H1 (cell line): ENCODE results near the gene KRTAP5-1. TPM values are rescaled to one million over a fixed set of nuclear protein-coding genes. Genes with fewer than 3 reads are reported as not detected.

ENCODE experiments used
- BCL11A ChIP-seq, 2 experiments: IDR thresholded peaks; one replicate each; pipeline ENCODE4 v1.6.1; 2011; ENCODE audit warnings: low read depth in 2 of 2, low read length in 2 of 2, mild to moderate bottlenecking in 2 of 2
- MAX ChIP-seq: IDR thresholded peaks from 2 replicates; pipeline ENCODE4 v1.6.1; 2012; ENCODE audit warnings: inconsistent platforms
- POLR2AphosphoS5 ChIP-seq: IDR thresholded peaks from 2 replicates; pipeline ENCODE4 v1.6.1; 2011; ENCODE audit warnings: low read depth, low read length
- TAF1 ChIP-seq: IDR thresholded peaks from 2 replicates; pipeline ENCODE4 v1.6.1; 2011; ENCODE audit warnings: mild to moderate bottlenecking, low read depth, low read length
- TAF7 ChIP-seq: optimal IDR thresholded peaks from 2 replicates; pipeline ENCODE3; 2011; ENCODE audit warnings: low read depth, mild to moderate bottlenecking, inconsistent platforms, low read length, moderate library complexity, borderline replicate concordance
- polyA plus RNA-seq, 7 experiments: library from polyadenylated mRNA; depleted of rRNA in 3 of 7; stranded (reverse) in 5 of 7; unstranded in 2 of 7; fragments of >200 nt in 5 of 7; fragments of 200-250 nt in 2 of 7; gene quantifications; 1 replicate in 5 of 7; 2 replicates in 1 of 7; 4 replicates in 1 of 7; pipeline versions ENCODE4 v1.2.1 to v1.2.3, GENCODE V29; 2011 to 2013; ENCODE audit warnings: missing spikeins in 2 of 7, mixed read lengths in 2 of 7
- total RNA-seq: library from RNA; stranded (reverse); fragmentation: NEBNext Ultra II Directional; extraction: Animal tissue kit (Norgen Biotek cat#: 25700); gene quantifications from 2 replicates; pipeline ENCODE4 v1.2.1, GENCODE V29; 2021

Gene KRTAP5-1
- total and polyA plus RNA-seq, 2 of the 8 experiments (the other 6 are each of a cell fraction or from before 2014, with no cell fraction given), result not detected

GRCh38 chr11:1548221-1549070, 36.6 kb downstream of the KRTAP5-1 start (continued):
- peak; percentile 72 for TF ChIP-seq MAX
- TF ChIP-seq TAF7, result no peak
- TF ChIP-seq BCL11A (IDR thresholded peaks at IDR 0.05; ENCODE audit: low read depth in 2 of 2, low read length in 2 of 2), result no peak
- peak; percentile 58; the same call in 1 of the 2 replicates for TF ChIP-seq POLR2AphosphoS5
- TF ChIP-seq TAF1, result peak; percentile 75; the same call in 1 of the 2 replicates
